Endometrial microvascular endothelial cells (primary cell): ENCODE results near the gene COL23A1. TPM values are rescaled to one million over a fixed set of nuclear protein-coding genes. Genes with fewer than 3 reads are reported as not detected.

Experiments
- in situ Hi-C: cut with HindIII; loops from 2 replicates; pipeline ENCODE4 v1.10.0; 2017; ENCODE audit warnings: low sequenced_read_pairs, low pct_unique_long_range_greater_than_20kb; ENCODE audit errors: inconsistent ontology term
- total RNA-seq: library from RNA; depleted of rRNA; stranded (reverse); fragments of >200 nt; gene quantifications from one replicate; pipeline ENCODE4 v1.2.3, GENCODE V29; 2015; ENCODE audit errors: inconsistent ontology term

Gene COL23A1
- total RNA-seq, 1 donor from 2014 or later, result not detected

GRCh38 chr5:178283520-178283919 lies 306.7 kb downstream of the COL23A1 start:
- in situ Hi-C loops, result no loop called here

GRCh38 chr5:178282391-178282790 lies 307.8 kb downstream of the COL23A1 start:
- in situ Hi-C loops, result no loop called here

GRCh38 chr5:178281331-178281730 lies 308.9 kb downstream of the COL23A1 start:
- in situ Hi-C loops, result no loop called here

- in situ Hi-C loops, result no loop called here
Measured at GRCh38 chr5:178280631-178281030, 309.6 kb downstream of the COL23A1 start.

GRCh38 chr5:178279723-178280438 lies 310.3 kb downstream of the COL23A1 start:
- in situ Hi-C loops, result no loop called here

GRCh38 chr5:178279026-178279722 lies 311.0 kb downstream of the COL23A1 start:
- in situ Hi-C loops, result no loop called here

- in situ Hi-C loops, result no loop called here
Measured at GRCh38 chr5:178278358-178279023, 311.7 kb downstream of the COL23A1 start.

- in situ Hi-C loops, result no loop called here
Measured at GRCh38 chr5:178277866-178278265, 312.3 kb downstream of the COL23A1 start.

GRCh38 chr5:178277346-178277745 lies 312.8 kb downstream of the COL23A1 start:
- in situ Hi-C loops, result no loop called here

- in situ Hi-C loops, result no loop called here
Measured at GRCh38 chr5:178274781-178275537, 315.2 kb downstream of the COL23A1 start.

- in situ Hi-C loops, result no loop called here
Measured at GRCh38 chr5:178273665-178274541, 316.3 kb downstream of the COL23A1 start.

GRCh38 chr5:178273041-178273440 lies 317.2 kb downstream of the COL23A1 start:
- in situ Hi-C loops, result no loop called here

- in situ Hi-C loops, result no loop called here
Measured at GRCh38 chr5:178272591-178272990, 317.6 kb downstream of the COL23A1 start.

- in situ Hi-C loops, result no loop called here
Measured at GRCh38 chr5:178271726-178272479, 318.3 kb downstream of the COL23A1 start.

- in situ Hi-C loops, result no loop called here
Measured at GRCh38 chr5:178271231-178271630, 319.0 kb downstream of the COL23A1 start.

GRCh38 chr5:178269499-178269898 lies 320.7 kb downstream of the COL23A1 start:
- in situ Hi-C loops, result no loop called here

GRCh38 chr5:178267876-178268275 lies 322.3 kb downstream of the COL23A1 start:
- in situ Hi-C loops, result no loop called here

- in situ Hi-C loops, result no loop called here
Measured at GRCh38 chr5:178267245-178267644, 322.9 kb downstream of the COL23A1 start.
